ENCODE measurements around the gene IRX4. TPM values are rescaled to one million over a fixed set of nuclear protein-coding genes. Genes with fewer than 3 reads are reported as not detected.

Gene IRX4
- total RNA-seq, 4 donors from 2014 or later: not detected

GRCh38 chr5:1923341-1923740 is 40.6 kb upstream of the IRX4 start:
- no peak for DNase-seq
- no peaks in the 10 kb centered on the region for H3K36me3 ChIP-seq
- H3K27me3 ChIP-seq: no peaks in the 10 kb centered on the region
- no peaks in the 10 kb centered on the region for H3K4me1 ChIP-seq
- H3K4me3 ChIP-seq: no peak overlapping the region
- no peaks in the 10 kb centered on the region for H3K9me3 ChIP-seq
- TF ChIP-seq CTCF (IDR thresholded peaks at IDR 0.05): no peak
- TF ChIP-seq POLR2A (IDR thresholded peaks at IDR 0.05): no peak
- H3K27ac ChIP-seq: no peak overlapping the region

DNA sequence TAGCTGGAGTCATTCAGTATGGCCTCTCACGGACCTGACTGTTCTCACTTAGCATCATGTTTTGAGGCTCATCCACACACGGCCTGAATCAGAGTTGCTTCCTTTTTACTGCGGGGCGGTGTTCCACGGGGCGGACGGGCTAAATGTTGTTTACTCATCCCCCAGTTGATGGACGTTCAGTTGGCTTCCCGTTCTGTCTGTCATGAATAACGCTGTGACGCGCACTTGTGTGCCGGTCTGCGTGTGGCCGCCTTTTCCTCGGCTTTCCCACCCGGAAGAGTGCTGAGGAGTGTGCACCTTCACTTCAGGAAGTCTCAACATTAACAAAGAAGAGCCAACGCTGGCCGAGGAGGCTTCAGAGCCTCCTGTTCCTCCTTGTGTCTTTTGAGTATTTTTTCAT is 39.0 kb upstream of the IRX4 start:
- H3K36me3 ChIP-seq: no peaks in the 10 kb centered on the region
- no peaks in the 10 kb centered on the region for H3K9me3 ChIP-seq
- H3K4me1 ChIP-seq: no peaks in the 10 kb centered on the region
- H3K27ac ChIP-seq: no peak overlapping the region
- H3K4me3 ChIP-seq: no peak overlapping the region
- peak in 1 of 3 donors; percentile 5 for DNase-seq
- no peak for TF ChIP-seq CTCF (IDR thresholded peaks at IDR 0.05)
- no peak for TF ChIP-seq POLR2A (IDR thresholded peaks at IDR 0.05)
- no peaks in the 10 kb centered on the region for H3K27me3 ChIP-seq

GRCh38 chr5:1919750-1920149 is 37.0 kb upstream of the IRX4 start:
- H3K9me3 ChIP-seq: no peaks in the 10 kb centered on the region
- no peaks in the 10 kb centered on the region for H3K4me1 ChIP-seq
- no peaks in the 10 kb centered on the region for H3K27me3 ChIP-seq
- TF ChIP-seq POLR2A (IDR thresholded peaks at IDR 0.05) (no peak), CTCF (IDR thresholded peaks at IDR 0.05) (no peak)
- no peak overlapping the region for H3K27ac ChIP-seq
- no peaks in the 10 kb centered on the region for H3K36me3 ChIP-seq
- no peak overlapping the region for H3K4me3 ChIP-seq
- peak in 1 of 3 donors; percentile 6 for DNase-seq

- TF ChIP-seq CTCF (IDR thresholded peaks at IDR 0.05) (no peak), POLR2A (IDR thresholded peaks at IDR 0.05) (no peak)
- Histone ChIP-seq H3K36me3 (no peaks in the 10 kb centered on the region), H3K27me3 (no peaks in the 10 kb centered on the region)
Observed at GRCh38 chr5:1919209-1919566, 36.5 kb upstream of the IRX4 start.

DNA sequence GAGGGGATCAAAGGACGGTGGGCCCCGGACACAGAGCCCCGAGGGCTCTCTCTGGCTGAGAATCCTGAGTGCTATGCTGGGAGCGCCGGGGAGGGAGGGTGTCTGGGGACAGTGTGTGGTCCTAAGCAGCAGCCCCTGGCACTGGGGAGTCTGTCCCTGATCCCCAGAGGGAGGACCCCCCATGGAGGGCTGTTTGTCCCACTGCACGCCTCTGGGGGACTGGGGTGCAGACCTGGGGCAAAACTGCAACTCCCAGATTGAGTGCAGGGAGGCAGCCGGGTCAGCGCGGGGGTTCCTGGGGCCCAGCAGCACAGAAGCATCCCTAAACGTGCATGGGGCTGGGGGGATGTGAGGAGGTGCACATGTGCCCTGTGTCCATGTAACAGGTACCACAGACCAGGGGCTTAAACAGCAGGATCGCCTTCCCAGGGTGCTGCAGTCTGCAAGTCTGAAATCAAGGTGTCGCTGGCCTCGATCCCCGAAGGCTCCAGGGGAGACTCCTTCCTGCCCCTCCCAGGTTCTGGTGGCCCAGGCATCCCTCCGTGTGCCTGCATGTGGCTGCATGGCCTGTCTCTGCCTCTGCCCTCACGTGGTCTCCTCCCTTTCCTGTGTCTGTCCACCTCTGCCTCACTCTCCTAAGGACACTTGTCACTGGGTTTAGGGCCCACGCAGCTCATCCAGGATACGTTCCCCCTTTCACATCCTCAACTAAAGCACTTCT is 35.9 kb upstream of the IRX4 start:
- H3K36me3 ChIP-seq: no peaks in the 10 kb centered on the region
- no peak overlapping the region for H3K27ac ChIP-seq
- no peaks in the 10 kb centered on the region for H3K27me3 ChIP-seq
- H3K4me1 ChIP-seq: no peaks in the 10 kb centered on the region
- no peaks in the 10 kb centered on the region for H3K9me3 ChIP-seq
- no peak overlapping the region for H3K4me3 ChIP-seq
- DNase-seq: peak in 1 of 3 donors; percentile 36
- TF ChIP-seq POLR2A (IDR thresholded peaks at IDR 0.05) (no peak), CTCF (IDR thresholded peaks at IDR 0.05) (no peak)

More at GRCh38 chr5:1919209-1919566, 36.5 kb upstream of the IRX4 start:
- Histone ChIP-seq H3K9me3 (no peaks in the 10 kb centered on the region), H3K4me1 (no peaks in the 10 kb centered on the region), H3K4me3 (no peak overlapping the region), H3K27ac (no peak overlapping the region)
- no peak for DNase-seq
